ENCODE measurements around the gene SYCP2L. TPM values are rescaled to one million over a fixed set of nuclear protein-coding genes. Genes with fewer than 3 reads are reported as not detected.

Gene SYCP2L
- total and polyA plus RNA-seq, 4 donors: 0.49 to 5.3 (median 0.69) TPM

GRCh38 chr6:11013721-11014070 lies 126.8 kb downstream of the SYCP2L start:
- Histone ChIP-seq H3K27me3 (ENCODE audit: control insufficient read depth in 3 of 3, insufficient read depth in 3 of 3, low read length in 2 of 3) (no peaks in the 10 kb centered on the region), H3K36me3 (ENCODE audit: control insufficient read depth in 4 of 4, insufficient read depth in 4 of 4, low read length in 4 of 4) (no peaks in the 10 kb centered on the region), H3K9me3 (ENCODE audit: control insufficient read depth in 4 of 4, insufficient read depth in 3 of 4, low read length in 3 of 4) (no peaks in the 10 kb centered on the region), H3K4me1 (ENCODE audit: control insufficient read depth in 5 of 5, insufficient read depth in 5 of 5, low read length in 5 of 5) (peaks cover 0 to 1% (median 0%) of the 10 kb centered on the region in 5 donors), H3K9ac (ENCODE audit: insufficient read depth in 1 of 2, low read length in 2 of 2) (no peak overlapping the region), H3K27ac (ENCODE audit: low read depth in 1 of 2, low read length in 1 of 2) (no peak overlapping the region), H3K4me3 (no peak overlapping the region)
- ATAC-seq (ENCODE audit: insufficient read depth, low FRiP score): no peak
- no peak for DNase-seq
- WGBS, 2 donors: 73 to 89% methylated on average over 3 of the region's 3 CpGs
- TF ChIP-seq CTCF (IDR thresholded peaks at IDR 0.05; ENCODE audit: control extremely low read depth, extremely low read depth): no peak

GRCh38 chr6:11015102-11015501 lies 128.2 kb downstream of the SYCP2L start:
- DNase-seq (no peak), ATAC-seq (ENCODE audit: insufficient read depth, low FRiP score) (no peak)
- Histone ChIP-seq H3K27me3 (ENCODE audit: control insufficient read depth in 3 of 3, insufficient read depth in 3 of 3, low read length in 2 of 3) (no peaks in the 10 kb centered on the region), H3K9me3 (ENCODE audit: control insufficient read depth in 4 of 4, insufficient read depth in 3 of 4, low read length in 3 of 4) (no peaks in the 10 kb centered on the region), H3K27ac (ENCODE audit: low read depth in 1 of 2, low read length in 1 of 2) (no peak overlapping the region), H3K9ac (ENCODE audit: insufficient read depth in 1 of 2, low read length in 2 of 2) (no peak overlapping the region), H3K36me3 (ENCODE audit: control insufficient read depth in 4 of 4, insufficient read depth in 4 of 4, low read length in 4 of 4) (no peaks in the 10 kb centered on the region), H3K4me1 (ENCODE audit: control insufficient read depth in 5 of 5, insufficient read depth in 5 of 5, low read length in 5 of 5) (peaks cover 0 to 1% (median 0%) of the 10 kb centered on the region in 5 donors), H3K4me3 (no peak overlapping the region)
- TF ChIP-seq CTCF (IDR thresholded peaks at IDR 0.05; ENCODE audit: control extremely low read depth, extremely low read depth): no peak

GRCh38 chr6:11016452-11016851 lies 129.6 kb downstream of the SYCP2L start:
- H3K27me3 ChIP-seq (ENCODE audit: control insufficient read depth in 3 of 3, insufficient read depth in 3 of 3, low read length in 2 of 3): no peaks in the 10 kb centered on the region
- H3K36me3 ChIP-seq (ENCODE audit: control insufficient read depth in 4 of 4, insufficient read depth in 4 of 4, low read length in 4 of 4): no peaks in the 10 kb centered on the region
- H3K4me3 ChIP-seq: no peak overlapping the region
- no peaks in the 10 kb centered on the region for H3K9me3 ChIP-seq (ENCODE audit: control insufficient read depth in 4 of 4, insufficient read depth in 3 of 4, low read length in 3 of 4)
- no peak for DNase-seq
- H3K27ac ChIP-seq (ENCODE audit: low read depth in 1 of 2, low read length in 1 of 2): no peak overlapping the region
- H3K9ac ChIP-seq (ENCODE audit: insufficient read depth in 1 of 2, low read length in 2 of 2): no peak overlapping the region
- no peak for TF ChIP-seq CTCF (IDR thresholded peaks at IDR 0.05; ENCODE audit: control extremely low read depth, extremely low read depth)
- H3K4me1 ChIP-seq (ENCODE audit: control insufficient read depth in 5 of 5, insufficient read depth in 5 of 5, low read length in 5 of 5): peaks cover 0 to 8% (median 0%) of the 10 kb centered on the region in 5 donors
- WGBS, 2 donors: 70 to 79% methylated on average over 1 of the region's 1 CpG
- ATAC-seq (ENCODE audit: insufficient read depth, low FRiP score): no peak

DNA sequence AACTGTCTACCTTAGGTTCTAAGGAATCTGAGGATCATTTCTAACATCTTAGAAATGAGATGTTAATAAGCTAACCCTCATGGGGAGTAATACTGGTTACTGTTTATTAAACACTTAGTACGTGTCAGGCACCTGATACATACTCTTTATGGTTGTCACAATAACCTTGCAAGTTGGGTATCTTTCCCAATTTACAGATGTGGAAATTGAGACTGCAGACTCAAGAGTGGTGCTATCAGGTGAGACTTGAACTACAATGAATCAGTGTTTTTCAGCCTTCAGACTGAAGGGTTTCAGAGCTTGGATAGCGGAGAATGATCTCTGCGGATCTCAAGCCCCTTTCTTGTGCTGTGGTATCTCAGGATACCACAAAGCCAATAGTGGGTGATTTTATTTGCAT lies 130.2 kb downstream of the SYCP2L start:
- WGBS, 2 donors: 94 to 97% methylated on average over 3 of the region's 3 CpGs
- Histone ChIP-seq H3K27ac (ENCODE audit: low read depth in 1 of 2, low read length in 1 of 2) (no peak overlapping the region), H3K4me1 (ENCODE audit: control insufficient read depth in 5 of 5, insufficient read depth in 5 of 5, low read length in 5 of 5) (peaks cover 0 to 8% (median 0%) of the 10 kb centered on the region in 5 donors), H3K36me3 (ENCODE audit: control insufficient read depth in 4 of 4, insufficient read depth in 4 of 4, low read length in 4 of 4) (no peaks in the 10 kb centered on the region), H3K9me3 (ENCODE audit: control insufficient read depth in 4 of 4, insufficient read depth in 3 of 4, low read length in 3 of 4) (peaks cover 0 to 2% (median 0%) of the 10 kb centered on the region in 4 donors), H3K9ac (ENCODE audit: insufficient read depth in 1 of 2, low read length in 2 of 2) (no peak overlapping the region), H3K4me3 (no peak overlapping the region), H3K27me3 (ENCODE audit: control insufficient read depth in 3 of 3, insufficient read depth in 3 of 3, low read length in 2 of 3) (no peaks in the 10 kb centered on the region)
- no peak for TF ChIP-seq CTCF (IDR thresholded peaks at IDR 0.05; ENCODE audit: control extremely low read depth, extremely low read depth)
- DNase-seq (no peak), ATAC-seq (ENCODE audit: insufficient read depth, low FRiP score) (no peak)
